Measurements from ENCODE around the gene ALX1.

ALX1 gene

GRCh38 chr12:85280165-85280983 is at the start of gene ALX1:
Gene ALX1 (plus strand): TSS chr12:85280220. CDS start chr12:85280262, 42 bp downstream.
- intact Hi-C loops (cut with DNase I; ENCODE audit: low total_unique reads), result no loop called here
- Histone ChIP-seq H3K4me1 (peaks cover 0 to 19% (median 12%) of the 10 kb centered on the region in 4 donors), H3K27ac (peak within 1 kb of the TSS; percentile 31 to 58), H3K27me3 (peaks cover 0 to 26% of the 10 kb centered on the region in 2 donors), H3K4me3 (peak within 1 kb of the TSS; percentile 51 to 65), H3K9me3 (peaks cover 0 to 7% (median 0%) of the 10 kb centered on the region in 3 donors), H3K36me3 (no peaks in the 10 kb centered on the region)
- peak in 1 of 2 donors; percentile 70 for DNase-seq
- TF ChIP-seq CTCF (IDR thresholded peaks at IDR 0.05), result no peak

GRCh38 chr12:85237327-85237726 is 42.7 kb upstream of the ALX1 start:
- H3K9me3 ChIP-seq, result no peaks in the 10 kb centered on the region
- H3K27ac ChIP-seq, result no peak overlapping the region
- intact Hi-C loops (cut with DNase I; ENCODE audit: low total_unique reads), result no loop called here
- no peak overlapping the region for H3K4me3 ChIP-seq
- DNase-seq, result no peak
- no peak for TF ChIP-seq CTCF (IDR thresholded peaks at IDR 0.05)
- H3K4me1 ChIP-seq, result no peaks in the 10 kb centered on the region
- no peaks in the 10 kb centered on the region for H3K36me3 ChIP-seq
- H3K27me3 ChIP-seq, result no peaks in the 10 kb centered on the region

GRCh38 chr12:85244561-85244960 is 35.5 kb upstream of the ALX1 start:
- H3K9me3 ChIP-seq, result no peaks in the 10 kb centered on the region
- TF ChIP-seq CTCF (IDR thresholded peaks at IDR 0.05), result no peak
- DNase-seq, result no peak
- no peak overlapping the region for H3K4me3 ChIP-seq
- no peaks in the 10 kb centered on the region for H3K4me1 ChIP-seq
- no peak overlapping the region for H3K27ac ChIP-seq
- H3K36me3 ChIP-seq, result no peaks in the 10 kb centered on the region
- intact Hi-C loops (cut with DNase I; ENCODE audit: low total_unique reads), result no loop called here
- H3K27me3 ChIP-seq, result no peaks in the 10 kb centered on the region

- H3K27ac ChIP-seq, result no peak overlapping the region
- H3K4me1 ChIP-seq, result no peaks in the 10 kb centered on the region
- H3K27me3 ChIP-seq, result no peaks in the 10 kb centered on the region
Observed at GRCh38 chr12:85253853-85254252, 26.2 kb upstream of the ALX1 start.

GRCh38 chr12:85257671-85258070 is 22.3 kb upstream of the ALX1 start:
- H3K4me1 ChIP-seq, result no peaks in the 10 kb centered on the region
- no peak overlapping the region for H3K27ac ChIP-seq
- no peaks in the 10 kb centered on the region for H3K9me3 ChIP-seq
- intact Hi-C loops (cut with DNase I; ENCODE audit: low total_unique reads), result no loop called here
- no peaks in the 10 kb centered on the region for H3K36me3 ChIP-seq
- DNase-seq, result no peak
- no peak overlapping the region for H3K4me3 ChIP-seq
- no peaks in the 10 kb centered on the region for H3K27me3 ChIP-seq
- TF ChIP-seq CTCF (IDR thresholded peaks at IDR 0.05), result no peak

More at GRCh38 chr12:85253853-85254252, 26.2 kb upstream of the ALX1 start:
- H3K9me3 ChIP-seq, result no peaks in the 10 kb centered on the region
- H3K4me3 ChIP-seq, result no peak overlapping the region
- no peak for TF ChIP-seq CTCF (IDR thresholded peaks at IDR 0.05)
- intact Hi-C loops (cut with DNase I; ENCODE audit: low total_unique reads), result no loop called here
- no peak for DNase-seq
- no peaks in the 10 kb centered on the region for H3K36me3 ChIP-seq

Data from tibial artery (tissue), 4 donors.